HEK293T (cell line): ENCODE data around the gene CPEB2.

Experiments
- BHLHE40 ChIP-seq: fragments of 450-650 bp; IDR thresholded peaks from 2 replicates; pipeline ENCODE4 v1.6.1; 2016; ENCODE audit warnings: mild to moderate bottlenecking, moderate library complexity, borderline replicate concordance
- CTBP1 ChIP-seq: fragments of 450-650 bp; IDR thresholded peaks from 2 replicates; pipeline ENCODE4 v1.6.1; 2016; ENCODE audit warnings: borderline replicate concordance
- SUZ12 ChIP-seq: fragments of 450-650 bp; IDR thresholded peaks from 2 replicates; pipeline ENCODE4 v1.6.1; 2016; ENCODE audit warnings: mild to moderate bottlenecking
- TARDBP ChIP-seq: fragments of 450-650 bp; IDR thresholded peaks from 2 replicates; pipeline ENCODE4 v1.6.1; 2016

GRCh38 chr4:15007201-15007600 is 4.9 kb downstream of the CPEB2 start:
- TF ChIP-seq SUZ12 (no peak), CTBP1 (no peak), BHLHE40 (no peak), TARDBP (no peak)
